SHP77 treated with DMSO at 0.1 percent for 48 hours (cell line): Measurements from ENCODE around the gene TUBB6.

Experiments
- DNase-seq: peaks from one replicate; lab custom pipeline; 2025; lab: John Stamatoyannopoulos, UW

The TUBB6 gene

GRCh38 chr18:12291161-12291560 is 16.9 kb upstream of the TUBB6 start:
- DNase-seq: no peak

- no peak for DNase-seq
Observed at GRCh38 chr18:12291690-12292089, 16.4 kb upstream of the TUBB6 start.

GRCh38 chr18:12293831-12294230 is 14.2 kb upstream of the TUBB6 start:
- DNase-seq: no peak

GRCh38 chr18:12295389-12296086 is 12.5 kb upstream of the TUBB6 start:
- no peak for DNase-seq

GRCh38 chr18:12296087-12296403 is 12.0 kb upstream of the TUBB6 start:
- no peak for DNase-seq

GRCh38 chr18:12296457-12296856 is 11.6 kb upstream of the TUBB6 start:
- DNase-seq: no peak

- DNase-seq: no peak
Observed at GRCh38 chr18:12299862-12300261, 8.2 kb upstream of the TUBB6 start.

- no peak for DNase-seq
Observed at GRCh38 chr18:12301263-12302005, 6.6 kb upstream of the TUBB6 start.

GRCh38 chr18:12302391-12303147 is 5.5 kb upstream of the TUBB6 start:
- no peak for DNase-seq

- peak; percentile 7 for DNase-seq
Observed at GRCh38 chr18:12304351-12305210, 3.5 kb upstream of the TUBB6 start.

GRCh38 chr18:12305211-12305610 is 2.8 kb upstream of the TUBB6 start:
- DNase-seq: no peak

- no peak for DNase-seq
Observed at GRCh38 chr18:12305930-12306629, 2.0 kb upstream of the TUBB6 start.

GRCh38 chr18:12306752-12307700 is 1.0 kb upstream of the TUBB6 start:
- no peak for DNase-seq

GRCh38 chr18:12308386-12309100 is 502 bp downstream of the TUBB6 start:
- DNase-seq: no peak

GRCh38 chr18:12309683-12310198 is 1.7 kb downstream of the TUBB6 start:
- no peak for DNase-seq

- no peak for DNase-seq
Observed at GRCh38 chr18:12310762-12311161, 2.7 kb downstream of the TUBB6 start.

- no peak for DNase-seq
Observed at GRCh38 chr18:12312976-12313375, 4.9 kb downstream of the TUBB6 start.

GRCh38 chr18:12313530-12314245 is 5.6 kb downstream of the TUBB6 start:
- DNase-seq: no peak
